ENCODE data around the gene DUSP19. TPM values are rescaled to one million over a fixed set of nuclear protein-coding genes. Genes with fewer than 3 reads are reported as not detected.

Gene DUSP19
- polyA plus RNA-seq, 1 donor = 5.2 TPM

- DNase-seq = no peak
These were observed 17.8 kb upstream of the DUSP19 start for GRCh38 chr2:183060571-183061231.

- no peak for DNase-seq
These were observed 15.5 kb upstream of the DUSP19 start for GRCh38 chr2:183063083-183063482.

GRCh38 chr2:183068561-183068960 lies 10.0 kb upstream of the DUSP19 start:
- no peak for DNase-seq

GRCh38 chr2:183069174-183069573 lies 9.4 kb upstream of the DUSP19 start:
- no peak for DNase-seq

- no peak for DNase-seq
These were observed 7.4 kb upstream of the DUSP19 start for GRCh38 chr2:183070942-183071844.

GRCh38 chr2:183072177-183072576 lies 6.4 kb upstream of the DUSP19 start:
- no peak for DNase-seq

- DNase-seq = no peak
These were observed 434 bp upstream of the DUSP19 start for GRCh38 chr2:183078163-183078463.

- no peak for DNase-seq
These were observed 710 bp downstream of the DUSP19 start for GRCh38 chr2:183079139-183079775.

- no peak for DNase-seq
These were observed 3.4 kb downstream of the DUSP19 start for GRCh38 chr2:183081911-183082310.

GRCh38 chr2:183088061-183088460 lies 9.5 kb downstream of the DUSP19 start:
- DNase-seq = no peak

GRCh38 chr2:183089192-183089851 lies 10.8 kb downstream of the DUSP19 start:
- DNase-seq = no peak

- DNase-seq = no peak
These were observed 12.9 kb downstream of the DUSP19 start for GRCh38 chr2:183091318-183091953.

GRCh38 chr2:183091954-183092345 lies 13.4 kb downstream of the DUSP19 start:
- DNase-seq = no peak

GRCh38 chr2:183093857-183094657 lies 15.5 kb downstream of the DUSP19 start:
- DNase-seq = no peak

GRCh38 chr2:183105402-183106134 lies 27.0 kb downstream of the DUSP19 start:
- DNase-seq = no peak

GRCh38 chr2:183112577-183112976 lies 34.0 kb downstream of the DUSP19 start:
- DNase-seq = no peak

GRCh38 chr2:183113630-183114029 lies 35.1 kb downstream of the DUSP19 start:
- no peak for DNase-seq

- no peak for DNase-seq
These were observed 38.7 kb downstream of the DUSP19 start for GRCh38 chr2:183117226-183117625.

- no peak for DNase-seq
These were observed 44.8 kb downstream of the DUSP19 start for GRCh38 chr2:183123117-183123958.

GRCh38 chr2:183123959-183124221 lies 45.3 kb downstream of the DUSP19 start:
- no peak for DNase-seq

Data from left kidney (tissue), 2 donors.